Muscle layer of colon (tissue), 2 donors: ENCODE measurements around the gene RESP18.

Source experiments
- H3K27ac ChIP-seq: one replicate; pipeline ENCODE4 v1.7.0; 2013; ENCODE audit warnings: low read depth, mild to moderate bottlenecking, low read length, moderate library complexity
- H3K27me3 ChIP-seq, 2 donors: one replicate each; pipeline ENCODE4 v1.7.0; 2013; ENCODE audit warnings: low read length in 2 of 2, mild to moderate bottlenecking in 2 of 2; ENCODE audit not compliant: insufficient read depth in 2 of 2, control insufficient read depth in 1 of 2
- H3K36me3 ChIP-seq: one replicate; pipeline ENCODE4 v1.7.0; 2013; ENCODE audit warnings: mild to moderate bottlenecking, low read length; ENCODE audit not compliant: insufficient read depth
- H3K4me1 ChIP-seq: one replicate; pipeline ENCODE4 v1.7.0; 2013; ENCODE audit warnings: mild to moderate bottlenecking, low read length; ENCODE audit not compliant: insufficient read depth
- H3K4me3 ChIP-seq, 2 donors: one replicate each; pipeline ENCODE4 v1.7.0; 2013; ENCODE audit warnings: low read length in 2 of 2, low read depth in 1 of 2, mild to moderate bottlenecking in 1 of 2, moderate library complexity in 1 of 2
- H3K9ac ChIP-seq: one replicate; pipeline ENCODE4 v1.7.0; 2013; ENCODE audit warnings: low read length
- H3K9me3 ChIP-seq: one replicate; pipeline ENCODE4 v1.7.0; 2013; ENCODE audit warnings: mild to moderate bottlenecking, low read length
- donor health status: abdominal sarcoma.
- donor health status: Adenocarcinoma of cecum.

RESP18 gene

DNA sequence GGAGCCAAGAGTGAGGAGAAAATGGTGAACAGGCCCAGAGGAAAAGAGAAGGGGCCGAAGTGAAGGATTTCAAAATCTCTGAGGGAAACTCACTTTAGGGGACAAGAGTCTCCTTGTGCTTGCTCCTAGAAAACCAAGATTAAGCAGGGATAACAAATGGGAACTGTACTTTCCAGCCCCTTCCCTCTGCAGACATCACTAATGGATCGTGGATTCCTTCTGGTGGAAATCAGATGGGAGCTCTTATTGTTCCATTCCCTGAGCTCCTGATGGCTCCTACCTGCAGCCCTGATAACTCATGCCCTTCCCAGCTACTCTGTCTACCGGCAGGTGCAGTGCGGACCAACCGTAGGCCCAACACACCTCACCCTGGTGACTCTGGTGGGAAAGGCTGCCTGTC, 20.6 kb upstream of the RESP18 start:
- no peaks in the 10 kb centered on the region for H3K9me3 ChIP-seq
- no peaks in the 10 kb centered on the region for H3K36me3 ChIP-seq
- H3K4me1 ChIP-seq = no peaks in the 10 kb centered on the region
- H3K9ac ChIP-seq = no peak overlapping the region
- no peak overlapping the region for H3K4me3 ChIP-seq
- no peak overlapping the region for H3K27ac ChIP-seq
- peaks cover 10 to 40% of the 10 kb centered on the region in 2 donors for H3K27me3 ChIP-seq

DNA sequence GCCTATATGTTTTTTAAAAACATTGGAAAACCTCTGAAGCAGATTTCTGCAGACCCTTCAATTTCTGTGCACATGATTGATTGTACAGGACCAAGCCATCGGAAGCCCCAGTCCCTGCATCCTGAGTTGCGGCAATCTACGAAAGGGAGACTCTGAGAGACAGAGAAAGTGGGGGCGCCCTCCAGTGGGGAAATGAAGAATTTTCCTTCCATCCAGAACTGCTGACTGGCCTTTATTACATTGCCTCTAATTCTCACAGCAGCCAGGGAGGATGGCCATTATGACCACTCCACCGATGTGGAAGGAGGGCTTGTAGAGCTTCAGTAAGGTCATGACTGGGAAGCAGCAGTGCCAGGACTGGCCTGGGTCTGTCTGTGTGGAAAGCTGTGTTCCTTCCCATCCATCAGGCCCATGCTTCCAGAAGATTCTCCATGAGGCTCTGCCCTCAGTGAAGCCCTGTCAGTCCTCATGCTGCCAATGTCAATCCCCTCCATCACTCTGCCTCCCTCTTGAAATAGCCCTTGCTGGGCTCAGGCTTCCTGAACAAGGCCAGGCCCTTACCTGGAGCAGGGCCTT, 20.0 kb upstream of the RESP18 start:
- Histone ChIP-seq H3K4me1 (no peaks in the 10 kb centered on the region), H3K9me3 (no peaks in the 10 kb centered on the region), H3K4me3 (no peak overlapping the region), H3K36me3 (no peaks in the 10 kb centered on the region), H3K27ac (no peak overlapping the region), H3K9ac (no peak overlapping the region), H3K27me3 (peaks cover 10 to 34% of the 10 kb centered on the region in 2 donors)

DNA sequence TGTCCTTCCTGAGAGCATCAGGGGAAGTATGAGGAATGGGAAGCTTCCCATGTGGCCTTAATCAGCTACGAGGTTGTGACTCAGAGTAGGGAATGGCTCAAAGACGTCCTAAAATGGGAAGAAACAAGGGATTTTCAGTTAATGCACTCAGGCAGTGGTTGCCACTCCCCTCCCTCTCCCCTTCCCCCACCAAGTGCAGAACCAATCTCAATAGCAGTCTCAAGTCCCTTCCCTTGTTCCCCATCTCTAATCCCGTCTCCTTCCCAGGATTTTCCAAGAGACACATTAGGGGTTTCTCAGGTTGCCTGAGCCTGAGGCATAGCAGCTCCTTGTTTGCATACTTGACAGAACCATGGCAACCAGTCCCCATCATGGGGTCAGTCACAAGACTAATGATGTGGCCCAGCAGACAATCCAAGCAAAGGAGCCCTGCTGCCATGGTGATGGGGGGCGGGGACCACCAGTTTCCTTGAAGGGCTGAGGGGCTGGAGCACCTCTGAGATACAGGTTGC, 18.2 kb upstream of the RESP18 start:
- Histone ChIP-seq H3K9me3 (no peaks in the 10 kb centered on the region), H3K9ac (no peak overlapping the region), H3K4me1 (no peaks in the 10 kb centered on the region), H3K4me3 (no peak overlapping the region), H3K36me3 (no peaks in the 10 kb centered on the region), H3K27me3 (peaks cover 10 to 25% of the 10 kb centered on the region in 2 donors), H3K27ac (no peak overlapping the region)

DNA sequence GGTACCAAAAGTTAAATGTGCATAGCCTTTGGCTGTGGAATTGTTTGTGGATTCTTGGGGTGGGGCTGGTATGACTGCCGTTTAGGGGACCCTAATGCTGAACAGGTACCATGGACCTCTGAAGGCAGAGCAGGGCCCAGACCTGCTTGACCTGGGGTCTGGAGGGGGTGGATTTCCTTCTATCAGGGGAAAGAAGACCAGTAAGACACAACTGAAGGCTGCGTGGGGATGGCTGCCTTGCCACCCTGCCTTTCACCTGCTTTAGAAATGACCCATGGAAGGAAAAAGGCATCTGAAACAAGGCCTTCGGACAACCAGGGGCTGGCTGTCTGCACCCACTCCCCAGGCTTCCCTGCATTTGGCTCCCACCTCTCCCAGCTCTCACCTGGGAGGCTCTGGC, 17.7 kb upstream of the RESP18 start:
- H3K9ac ChIP-seq = no peak overlapping the region
- no peaks in the 10 kb centered on the region for H3K9me3 ChIP-seq
- no peak overlapping the region for H3K27ac ChIP-seq
- no peak overlapping the region for H3K4me3 ChIP-seq
- no peaks in the 10 kb centered on the region for H3K36me3 ChIP-seq
- peaks cover 10 to 20% of the 10 kb centered on the region in 2 donors for H3K27me3 ChIP-seq
- no peaks in the 10 kb centered on the region for H3K4me1 ChIP-seq

DNA sequence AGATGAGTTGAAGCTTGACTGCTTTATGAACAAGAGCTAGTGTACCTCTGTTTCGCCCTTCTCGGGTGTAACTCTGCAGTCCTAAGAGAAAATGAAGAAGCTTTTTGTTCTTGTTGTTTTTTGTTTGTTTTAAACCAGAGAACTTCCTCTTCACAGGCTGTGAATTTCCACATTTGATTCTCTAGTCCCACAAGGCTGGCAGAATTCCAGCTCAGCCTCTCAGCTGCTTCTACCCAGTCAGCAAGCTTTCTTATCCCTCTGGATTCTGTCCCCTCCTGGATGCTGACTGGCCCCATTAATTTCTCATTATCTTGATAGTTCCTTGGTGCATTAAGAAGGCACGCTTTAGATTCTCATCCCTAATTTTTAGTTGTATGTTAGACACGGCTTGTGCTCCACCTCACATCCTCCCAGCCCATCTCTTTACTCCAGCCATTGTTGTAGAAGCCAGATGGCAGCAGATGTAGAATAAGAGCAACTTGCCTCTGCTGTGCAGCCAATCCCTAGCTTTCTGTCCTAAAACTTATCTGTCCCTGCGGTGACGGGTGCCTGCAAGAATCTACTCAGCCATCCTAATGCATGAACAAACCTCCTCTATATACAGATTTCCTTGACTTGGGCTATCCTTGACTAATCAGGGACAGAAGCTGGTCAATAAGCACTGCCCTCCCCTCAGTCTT, 12.3 kb upstream of the RESP18 start:
- H3K27ac ChIP-seq = no peak overlapping the region
- H3K9ac ChIP-seq = no peak overlapping the region
- no peaks in the 10 kb centered on the region for H3K4me1 ChIP-seq
- no peaks in the 10 kb centered on the region for H3K36me3 ChIP-seq
- H3K4me3 ChIP-seq = no peak overlapping the region
- no peaks in the 10 kb centered on the region for H3K9me3 ChIP-seq
- H3K27me3 ChIP-seq = no peaks in the 10 kb centered on the region

DNA sequence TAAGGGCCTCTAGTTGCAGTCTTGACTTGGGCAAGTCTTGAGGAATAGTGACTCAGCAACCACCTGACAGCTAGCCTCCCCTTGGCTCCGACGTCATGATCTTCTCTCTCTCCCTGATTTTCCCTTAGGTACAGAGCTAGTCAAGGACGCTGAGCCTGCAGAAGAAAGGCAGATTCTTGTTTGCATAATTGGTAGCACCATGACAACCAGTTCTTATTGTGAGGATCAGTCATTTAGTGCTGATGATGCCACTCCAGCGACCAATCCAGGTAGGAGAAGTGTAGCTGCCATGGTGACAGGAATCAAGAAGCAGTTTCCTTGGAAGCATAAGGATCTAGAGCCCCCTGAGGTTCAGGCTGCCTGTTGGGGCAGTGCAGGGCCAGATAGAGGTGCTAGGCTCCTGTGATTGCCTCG, 2.8 kb upstream of the RESP18 start:
- Histone ChIP-seq H3K4me1 (no peaks in the 10 kb centered on the region), H3K27me3 (peaks cover 9 to 23% of the 10 kb centered on the region in 2 donors), H3K9me3 (no peaks in the 10 kb centered on the region), H3K9ac (no peak overlapping the region), H3K27ac (no peak overlapping the region), H3K36me3 (no peaks in the 10 kb centered on the region), H3K4me3 (no peak overlapping the region)

DNA sequence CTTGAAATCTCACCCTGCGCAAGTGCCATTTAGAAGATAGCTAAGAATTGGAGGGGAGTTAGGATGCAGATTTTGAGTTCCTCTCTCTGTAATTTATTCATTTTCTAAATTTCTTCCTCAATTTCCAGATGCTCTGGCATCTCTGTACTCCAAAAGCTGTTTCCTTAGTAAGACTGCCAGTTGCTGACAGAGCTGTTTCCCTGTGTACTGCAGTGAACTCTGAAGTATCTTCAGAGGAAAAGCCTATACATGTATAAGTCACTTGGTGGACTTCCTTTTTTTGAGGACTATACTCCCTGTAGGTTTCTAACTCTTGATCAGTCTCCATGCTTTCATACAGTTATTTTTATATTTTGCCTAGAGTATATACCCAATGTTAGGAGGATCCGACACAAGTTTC, 1.5 kb upstream of the RESP18 start:
- Histone ChIP-seq H3K27ac (no peak overlapping the region), H3K27me3 (peaks cover 9 to 23% of the 10 kb centered on the region in 2 donors)

DNA sequence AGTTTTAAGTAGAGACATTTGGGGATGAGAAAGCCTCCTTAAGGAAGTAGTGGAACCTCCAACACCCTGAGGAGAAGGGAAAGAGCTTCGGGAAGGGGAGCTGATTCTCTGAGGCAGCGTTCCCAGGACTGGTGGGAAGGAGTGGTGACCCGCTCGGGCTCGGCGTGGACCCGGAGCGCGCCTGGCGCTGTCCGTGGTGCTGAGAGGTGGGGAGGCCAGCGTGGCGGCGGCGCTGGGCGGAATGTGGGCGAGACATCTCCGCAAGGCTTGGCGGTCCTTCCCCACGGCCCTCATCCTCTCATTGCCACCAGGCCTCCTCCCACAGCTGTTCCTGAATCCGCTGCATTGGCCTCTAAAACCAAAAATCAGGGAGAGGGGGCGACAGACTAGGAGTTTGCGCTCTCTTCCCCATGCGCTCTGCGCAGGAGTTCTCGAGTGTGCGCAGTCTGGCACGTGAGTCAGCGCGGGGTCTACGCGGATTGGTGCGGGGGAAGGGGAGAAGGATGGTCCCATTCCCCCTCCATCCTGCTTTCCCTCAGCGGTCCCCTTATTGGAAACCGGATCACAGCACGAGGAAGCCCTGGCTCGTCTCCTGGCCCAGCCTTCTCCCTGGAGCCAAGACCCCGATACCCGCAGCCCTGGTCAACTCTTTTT, 857 bp downstream of the RESP18 start:
- Histone ChIP-seq H3K36me3 (no peaks in the 10 kb centered on the region), H3K9me3 (no peaks in the 10 kb centered on the region), H3K27me3 (peaks cover 9 to 23% of the 10 kb centered on the region in 2 donors), H3K4me3 (no peak overlapping the region), H3K27ac (no peak overlapping the region), H3K4me1 (no peaks in the 10 kb centered on the region), H3K9ac (no peak overlapping the region)

More for the DNA sequence above, 1.5 kb upstream of the RESP18 start:
- no peaks in the 10 kb centered on the region for H3K9me3 ChIP-seq
- no peak overlapping the region for H3K4me3 ChIP-seq
- no peaks in the 10 kb centered on the region for H3K4me1 ChIP-seq
- H3K36me3 ChIP-seq = no peaks in the 10 kb centered on the region
- no peak overlapping the region for H3K9ac ChIP-seq

DNA sequence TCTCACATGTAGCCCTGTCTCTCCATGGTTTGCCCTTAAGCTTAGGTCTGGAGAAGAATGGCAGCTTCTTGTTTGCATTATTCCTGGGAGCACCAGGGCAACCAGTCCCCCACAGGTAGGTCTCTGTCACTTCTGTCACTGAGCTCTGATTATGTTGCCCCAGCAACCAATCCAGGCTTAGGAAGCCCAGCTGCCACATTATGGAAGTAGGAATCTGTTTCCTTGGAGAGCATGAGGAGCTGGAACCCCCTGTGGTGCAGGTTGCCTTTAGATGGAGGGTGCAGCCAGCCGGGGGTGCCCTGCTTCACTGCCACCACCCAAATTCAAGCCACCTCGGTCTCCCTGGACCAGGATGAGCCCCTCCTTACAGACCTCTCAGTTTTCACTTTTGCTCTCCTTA, 4.8 kb downstream of the RESP18 start:
- H3K36me3 ChIP-seq = no peaks in the 10 kb centered on the region
- no peak overlapping the region for H3K27ac ChIP-seq
- H3K27me3 ChIP-seq = peaks cover 9 to 22% of the 10 kb centered on the region in 2 donors
- H3K9ac ChIP-seq = no peak overlapping the region
- H3K9me3 ChIP-seq = no peaks in the 10 kb centered on the region
- H3K4me1 ChIP-seq = no peaks in the 10 kb centered on the region
- no peak overlapping the region for H3K4me3 ChIP-seq

DNA sequence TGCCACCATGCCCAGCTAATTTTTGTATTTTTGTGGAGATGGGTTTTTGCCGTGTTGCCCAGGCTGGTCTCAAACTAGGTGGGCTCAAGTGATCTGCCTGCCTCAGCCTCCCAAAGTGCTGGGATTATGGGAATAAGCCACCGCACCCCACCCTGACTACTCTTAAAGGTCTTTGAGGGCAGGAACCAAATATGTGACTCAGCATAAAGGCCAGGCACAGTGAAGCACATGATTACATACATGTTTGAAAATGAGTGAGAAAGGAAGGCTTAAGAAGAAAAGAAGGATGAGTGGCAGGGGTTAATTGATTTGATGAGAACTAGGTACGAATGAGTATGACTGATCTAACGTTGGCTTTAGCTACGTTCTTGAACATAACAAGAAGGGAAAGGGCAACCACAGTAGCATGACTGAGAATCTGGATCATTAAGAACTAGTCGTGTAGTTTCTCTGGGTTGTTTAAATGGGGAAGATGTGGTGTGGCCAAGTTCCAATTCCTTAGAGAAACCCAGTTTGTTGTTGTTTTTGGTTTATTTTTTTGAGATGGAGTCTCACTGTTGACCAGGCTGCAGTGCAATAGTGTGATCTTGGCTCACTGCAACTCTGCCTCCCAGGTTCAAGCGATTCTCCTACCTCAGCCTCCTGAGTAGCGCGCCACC, 6.8 kb downstream of the RESP18 start:
- Histone ChIP-seq H3K27me3 (peaks cover 0 to 3% of the 10 kb centered on the region in 2 donors), H3K36me3 (no peaks in the 10 kb centered on the region), H3K27ac (no peak overlapping the region)

DNA sequence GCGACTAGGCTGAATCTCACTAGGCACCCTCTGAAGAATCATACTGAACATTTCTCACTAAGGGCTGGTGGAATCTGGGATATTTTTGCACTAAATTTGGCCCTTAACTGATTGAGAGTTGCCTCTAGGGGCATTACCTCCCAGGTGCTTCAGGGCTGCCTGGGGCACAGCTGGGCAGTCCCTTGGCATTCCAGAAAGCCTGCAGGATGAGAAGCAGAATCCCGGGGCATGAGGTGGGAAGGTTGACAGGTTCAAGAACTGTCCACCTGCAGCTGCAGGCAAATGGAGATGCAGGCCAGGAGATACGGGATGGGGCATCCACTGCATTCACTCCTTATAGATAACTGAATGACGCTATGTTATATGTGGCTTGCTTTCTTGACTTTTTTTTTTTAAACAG, 7.4 kb downstream of the RESP18 start:
- H3K27me3 ChIP-seq = no peaks in the 10 kb centered on the region

More for the DNA sequence above, 6.8 kb downstream of the RESP18 start:
- no peaks in the 10 kb centered on the region for H3K9me3 ChIP-seq
- H3K9ac ChIP-seq = no peak overlapping the region
- H3K4me1 ChIP-seq = no peaks in the 10 kb centered on the region
- no peak overlapping the region for H3K4me3 ChIP-seq

More for the DNA sequence above, 7.4 kb downstream of the RESP18 start:
- Histone ChIP-seq H3K4me1 (no peaks in the 10 kb centered on the region), H3K27ac (no peak overlapping the region), H3K36me3 (no peaks in the 10 kb centered on the region), H3K9ac (no peak overlapping the region), H3K9me3 (no peaks in the 10 kb centered on the region), H3K4me3 (no peak overlapping the region)
